GM19351 (cell line): ENCODE measurements around the gene ZSCAN10.
"Not testable (repeated sequence)": the region's sequence is repeated elsewhere in the genome, so short reads cannot be mapped to it uniquely, and the experiment has no call there.

Source experiments
- ATAC-seq: cut with Tn5 transposase; IDR thresholded peaks from one replicate; pipeline ENCODE4 v1.9.1; 2021; ENCODE audit warnings: mild to moderate bottlenecking, moderate library complexity; ENCODE audit not compliant: unreplicated experiment

The ZSCAN10 gene

DNA sequence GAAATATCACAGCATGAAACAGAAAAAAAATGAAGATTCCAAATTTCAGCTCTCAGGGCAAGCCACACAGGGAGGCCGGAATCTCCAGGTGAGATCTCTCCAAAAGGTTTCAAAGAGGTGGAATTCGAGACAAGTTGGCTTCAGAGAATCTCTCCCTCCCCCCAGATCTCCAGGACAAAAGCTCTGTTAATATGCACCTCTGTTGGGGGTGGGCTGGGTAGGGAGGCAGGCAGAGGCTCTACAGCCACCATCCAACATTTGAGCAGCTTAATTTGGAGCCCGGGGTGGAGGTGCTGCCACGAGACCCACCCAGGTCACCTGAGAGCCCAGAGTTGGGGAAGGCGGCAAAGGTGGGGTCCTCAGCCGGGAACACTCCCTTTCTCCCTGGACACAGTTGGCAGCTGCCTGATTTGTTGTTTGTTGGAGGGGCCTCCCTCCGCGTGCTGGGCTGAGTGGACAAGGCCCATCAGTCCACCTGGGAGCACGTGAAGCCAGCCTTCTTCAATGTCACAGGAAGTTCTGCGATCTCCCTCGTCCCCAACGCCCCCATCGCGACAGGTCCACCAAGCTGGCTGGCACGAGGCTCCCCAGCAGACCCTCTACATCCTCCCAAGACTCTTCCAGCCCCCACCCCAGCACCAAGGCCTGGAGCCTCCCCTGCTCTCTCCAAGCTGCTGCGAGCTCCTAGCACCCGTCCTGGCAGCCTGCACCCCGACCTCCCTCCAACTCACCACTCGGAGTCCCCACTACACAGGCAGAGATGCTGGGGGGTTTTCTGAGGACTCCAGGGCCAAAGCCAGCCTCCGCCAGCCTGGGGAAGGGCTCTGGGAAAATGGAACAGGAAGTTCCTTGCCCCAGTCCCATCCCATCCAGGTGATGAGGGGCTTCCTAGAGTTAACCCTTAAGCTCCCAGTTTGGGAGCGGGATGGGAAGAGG is at the start of gene ZSCAN10:
Gene ZSCAN10 (minus strand): TSS at position 836 of the 936 bp plus-strand sequence. CDS start 6,357 bp downstream, outside the sequence.
- no peak for ATAC-seq

DNA sequence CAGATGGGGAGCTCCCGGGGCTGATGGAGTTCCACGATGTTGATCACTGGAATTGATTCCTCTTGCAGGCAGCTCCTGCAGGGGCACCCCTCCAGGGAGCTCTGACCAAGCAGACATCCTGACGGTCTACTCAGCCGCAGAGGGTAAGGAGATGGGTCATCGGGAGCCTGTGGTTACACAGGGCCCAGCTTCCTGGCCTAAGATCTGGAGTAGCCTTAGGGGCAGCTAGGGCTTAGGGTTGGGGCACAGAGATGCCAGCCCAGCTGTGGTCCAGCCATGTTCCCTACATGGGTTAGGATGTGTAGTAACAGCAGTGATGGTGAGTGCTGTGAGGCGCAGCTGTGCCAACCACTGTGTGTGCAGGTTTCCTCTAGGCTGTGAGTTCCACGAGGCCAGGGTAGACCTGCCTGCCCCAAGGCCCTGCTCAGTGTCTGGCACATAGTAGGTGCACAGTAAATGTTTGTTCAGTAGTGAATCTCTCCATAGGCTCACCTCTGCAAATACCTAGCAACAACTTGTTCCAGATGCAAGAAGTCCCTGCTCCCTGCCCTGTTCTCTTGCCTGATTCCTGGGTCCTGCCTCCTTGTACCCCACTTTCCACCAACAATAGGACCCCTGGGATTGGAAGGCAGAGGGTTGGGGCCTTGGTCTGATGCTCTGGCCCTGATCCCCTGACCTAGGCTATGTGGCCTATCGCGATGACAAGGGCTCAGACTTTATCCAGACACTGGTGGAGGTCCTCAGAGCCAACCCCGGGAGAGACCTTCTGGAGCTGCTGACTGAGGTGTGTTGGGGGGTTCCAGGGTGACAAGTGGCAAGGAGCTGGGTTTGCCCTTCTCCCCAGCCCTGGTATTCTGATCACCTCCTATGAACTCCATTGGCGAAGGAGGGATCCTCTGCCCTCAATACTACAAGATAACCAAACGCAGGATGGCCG is 49.4 kb upstream of the ZSCAN10 start:
- no peak for ATAC-seq

DNA sequence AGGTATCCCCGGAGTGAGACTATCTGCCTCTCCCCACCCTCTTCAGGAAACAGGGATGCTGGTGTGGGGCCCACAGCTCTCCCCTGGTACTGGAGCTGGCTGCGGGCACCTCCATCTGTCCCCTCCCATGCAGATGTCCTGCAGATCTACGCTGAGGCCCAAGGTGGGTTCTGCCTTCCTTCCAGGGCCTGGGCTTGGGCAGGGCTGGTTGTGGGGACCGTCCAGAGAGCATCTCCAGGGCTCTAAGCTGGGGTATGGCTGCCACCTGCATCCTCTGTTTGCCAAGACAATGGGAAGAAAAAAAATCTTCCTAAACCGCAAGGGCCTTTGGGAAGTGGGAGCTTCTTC is 48.6 kb upstream of the ZSCAN10 start:
- no peak for ATAC-seq

DNA sequence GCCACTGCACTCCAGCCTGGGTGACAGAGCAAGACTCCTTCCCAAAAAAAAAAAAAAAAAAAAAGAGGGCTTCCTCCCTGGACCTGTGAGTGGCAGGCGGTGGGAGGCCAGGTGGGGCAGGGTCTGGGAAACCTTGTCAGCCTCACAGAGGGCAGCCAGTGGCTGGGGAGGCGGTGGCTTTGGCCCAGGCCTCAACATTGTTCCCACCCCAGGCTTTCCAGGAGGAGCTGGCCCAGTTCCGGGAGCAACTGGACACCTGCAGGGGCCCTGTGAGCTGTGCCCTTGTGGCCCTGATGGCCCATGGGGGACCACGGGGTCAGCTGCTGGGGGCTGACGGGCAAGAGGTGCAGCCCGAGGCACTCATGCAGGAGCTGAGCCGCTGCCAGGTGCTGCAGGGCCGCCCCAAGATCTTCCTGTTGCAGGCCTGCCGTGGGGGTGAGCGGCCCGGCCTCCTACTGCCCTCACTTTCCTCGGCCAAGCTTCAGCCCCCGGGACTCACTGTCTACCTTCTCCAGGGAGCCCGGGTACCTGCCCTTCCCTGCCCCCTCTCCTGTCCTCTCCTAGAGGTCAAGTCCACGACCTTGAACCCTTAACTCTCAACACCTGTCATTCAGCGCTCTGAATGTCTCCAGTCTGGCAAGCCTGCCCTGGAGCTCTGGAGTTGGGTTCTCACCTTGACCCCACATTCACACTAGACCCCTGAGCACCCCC is 48.1 kb upstream of the ZSCAN10 start:
- ATAC-seq = no peak

DNA sequence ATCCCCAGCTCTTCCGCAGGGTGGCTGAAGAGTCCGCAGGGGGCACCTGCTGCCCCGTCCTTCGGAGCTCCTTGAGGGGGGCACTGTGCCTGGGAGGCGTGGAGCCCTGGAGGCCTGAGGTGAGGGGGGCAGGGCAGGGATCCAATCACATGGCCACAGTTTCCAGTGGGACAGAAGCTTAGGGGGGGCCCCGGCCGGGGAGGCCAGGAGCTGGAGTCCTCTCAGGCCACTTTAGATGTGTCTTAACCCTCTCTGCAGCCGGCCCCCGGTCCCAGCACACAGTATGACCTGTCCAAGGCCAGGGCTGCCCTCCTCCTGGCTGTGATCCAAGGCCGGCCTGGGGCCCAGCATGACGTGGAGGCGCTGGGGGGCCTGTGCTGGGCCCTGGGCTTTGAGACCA is 46.6 kb upstream of the ZSCAN10 start:
- no peak for ATAC-seq

DNA sequence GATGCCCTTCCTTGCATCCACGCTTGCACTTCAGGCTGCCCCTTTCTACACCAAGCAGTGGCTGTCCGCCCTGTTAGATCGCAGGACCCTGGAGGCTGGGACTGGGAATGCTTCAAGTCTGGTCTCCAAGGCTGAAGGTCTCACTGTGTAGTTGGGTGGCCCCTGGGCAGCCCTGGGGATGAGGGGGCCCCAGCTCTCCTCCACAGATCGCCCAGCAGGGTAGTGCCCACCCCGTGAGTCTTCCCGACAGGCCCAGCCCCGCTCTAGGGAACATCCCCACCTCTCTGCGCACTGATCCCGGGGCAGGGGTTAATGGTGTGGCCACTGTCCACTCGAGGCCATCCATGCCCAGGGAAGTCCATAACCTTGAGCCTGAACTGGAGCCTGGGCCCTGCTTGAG is 46.1 kb upstream of the ZSCAN10 start:
- ATAC-seq = no peak

DNA sequence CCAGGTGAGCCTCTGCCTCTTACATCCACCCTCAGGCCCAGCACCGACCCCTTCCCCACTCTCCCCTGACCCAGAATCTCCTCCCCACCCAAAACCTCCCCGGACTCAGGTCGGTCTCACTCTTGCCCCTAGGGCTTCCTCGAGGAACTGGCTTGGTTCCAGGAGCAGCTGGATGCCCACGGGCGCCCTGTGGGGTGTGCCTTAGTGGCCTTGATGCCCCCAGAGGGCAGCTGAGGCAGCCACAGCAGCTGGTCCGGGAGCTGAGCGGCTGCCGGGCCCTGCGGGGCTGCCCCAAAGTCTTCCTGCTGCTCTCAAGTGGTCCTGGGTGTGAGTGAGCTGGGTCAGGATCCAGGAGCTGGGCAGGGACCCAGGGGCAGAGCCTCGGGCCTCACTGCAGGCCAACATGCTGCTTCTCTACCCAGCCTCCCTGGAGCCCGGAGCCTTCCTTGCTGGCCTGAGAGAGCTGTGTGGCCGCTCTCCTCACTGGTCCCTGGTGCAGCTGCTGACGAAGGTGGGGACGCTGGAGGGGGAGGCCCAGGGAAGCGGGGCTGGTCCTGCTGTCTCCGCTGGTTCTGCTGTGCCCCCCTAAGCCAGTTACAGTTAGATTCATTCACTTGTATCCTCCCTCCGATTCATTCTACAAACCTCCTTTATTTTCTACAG is 45.4 kb upstream of the ZSCAN10 start:
- no peak for ATAC-seq

DNA sequence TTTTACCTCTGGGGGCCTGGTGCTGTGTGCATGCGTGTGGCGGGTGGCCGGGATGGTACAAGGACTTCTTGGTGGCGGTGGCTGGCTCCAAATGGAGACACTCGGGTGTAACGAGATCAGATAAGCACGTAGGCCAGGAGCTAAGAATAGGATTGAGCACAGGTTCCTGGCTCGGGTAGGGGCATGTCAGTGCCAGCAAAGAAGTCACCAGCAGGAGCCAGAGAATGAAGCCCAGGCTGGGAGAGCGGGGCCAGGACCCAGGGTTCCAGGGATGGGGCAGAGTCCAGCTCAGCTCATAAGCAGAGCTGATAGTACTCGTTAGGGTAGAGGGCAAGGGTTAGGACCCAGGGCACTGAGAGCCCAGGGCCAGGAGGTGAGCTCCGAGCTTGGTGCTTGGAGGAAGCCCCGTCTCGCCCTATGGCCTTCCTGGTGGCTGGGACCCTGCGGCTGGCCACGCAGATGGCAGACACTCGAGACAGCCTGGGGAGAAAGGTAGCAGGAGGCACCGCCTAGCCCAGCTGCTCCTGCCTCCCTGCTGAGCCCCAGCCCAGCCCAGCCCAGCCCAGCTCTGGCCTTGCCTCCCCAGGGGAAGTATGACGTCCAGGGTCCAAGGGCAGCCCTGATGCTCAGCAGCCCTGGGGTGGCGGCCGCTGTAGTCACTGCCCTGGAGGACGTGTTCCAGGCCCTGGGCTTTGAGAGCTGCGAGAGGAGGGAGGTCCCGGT is 44.7 kb upstream of the ZSCAN10 start:
- no peak for ATAC-seq

DNA sequence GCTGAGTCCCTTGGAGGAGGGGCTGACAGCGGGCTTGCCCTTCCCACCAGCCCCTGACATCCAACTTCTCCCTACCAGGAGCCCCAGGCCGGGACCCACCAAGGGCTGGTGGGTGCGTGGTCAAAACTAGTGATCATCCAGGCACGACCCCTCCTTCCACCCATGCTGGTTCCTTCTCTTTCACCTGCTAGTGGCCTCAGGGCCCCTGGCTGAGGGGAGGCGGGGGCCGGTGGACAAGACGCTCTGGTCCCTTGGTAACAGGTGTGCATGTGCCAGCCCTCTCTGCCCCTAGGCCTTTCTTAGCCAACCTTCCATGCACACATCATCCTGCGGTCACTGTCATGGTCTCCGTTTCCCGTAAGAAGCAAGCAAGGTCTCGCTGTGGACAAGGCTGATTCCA is 44.1 kb upstream of the ZSCAN10 start:
- no peak for ATAC-seq

DNA sequence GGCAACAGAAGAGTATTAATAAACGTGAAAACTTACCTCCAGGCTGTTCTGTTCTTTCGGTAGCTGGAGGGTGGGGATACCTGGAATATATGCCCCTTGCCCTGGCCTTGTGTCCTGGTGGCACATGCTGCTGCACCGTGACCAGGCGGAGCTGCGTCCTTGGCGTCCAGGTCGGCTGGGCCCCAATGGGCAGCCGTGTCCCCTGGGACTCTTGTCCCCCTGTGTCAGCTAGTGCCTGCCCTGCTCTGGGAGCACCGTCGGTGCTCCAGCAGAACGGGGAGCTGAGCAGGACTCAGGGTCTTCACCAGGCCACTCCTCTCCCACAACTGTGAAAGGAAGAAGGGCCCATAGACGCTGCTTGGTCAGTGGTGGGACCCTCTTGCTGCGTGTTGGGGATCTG is 43.7 kb upstream of the ZSCAN10 start:
- no peak for ATAC-seq

DNA sequence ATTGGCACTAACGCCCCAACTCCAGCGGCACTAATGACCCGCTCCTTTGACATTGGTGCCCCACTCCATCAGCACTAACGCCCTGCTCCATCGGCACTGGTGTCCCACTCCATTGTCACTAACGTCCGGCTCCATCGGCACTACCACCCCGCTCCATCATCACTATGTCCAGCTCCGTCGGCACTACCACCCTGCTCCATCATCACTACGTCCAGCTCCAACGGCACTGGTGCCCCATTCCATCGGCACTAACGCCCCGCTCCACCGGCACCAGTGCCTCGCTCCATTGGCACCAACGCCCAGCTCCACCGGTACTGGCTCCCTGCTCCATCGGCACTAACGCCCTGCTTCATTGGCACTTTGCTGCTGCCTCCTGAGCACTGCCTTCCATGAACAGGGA is 43.2 kb upstream of the ZSCAN10 start:
- no peak for ATAC-seq

DNA sequence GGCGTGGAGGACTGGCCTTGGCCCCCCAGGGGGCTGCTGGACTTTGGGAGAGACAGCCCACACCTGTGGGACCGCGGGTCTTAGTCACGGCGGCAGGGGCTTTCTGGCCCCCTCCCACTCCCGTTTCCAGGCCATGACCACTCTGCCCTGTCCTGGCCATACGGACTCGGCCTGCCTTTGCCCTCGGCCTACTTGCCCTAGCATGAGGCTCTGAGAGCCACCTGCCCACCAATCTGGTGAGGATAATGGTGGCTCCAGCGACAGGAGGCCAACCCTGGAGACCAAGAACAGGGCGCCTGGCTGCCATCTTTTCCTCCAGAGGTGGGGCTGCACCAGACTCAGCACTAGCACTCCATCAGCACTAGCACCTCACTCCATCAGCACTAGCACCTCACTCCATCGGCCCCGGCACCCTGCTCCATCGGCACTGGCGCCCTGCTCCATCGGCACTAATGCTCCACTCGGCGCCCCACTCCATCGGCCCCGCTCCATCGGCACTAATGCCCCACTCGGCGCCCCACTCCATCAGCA is 42.8 kb upstream of the ZSCAN10 start:
- no peak for ATAC-seq

DNA sequence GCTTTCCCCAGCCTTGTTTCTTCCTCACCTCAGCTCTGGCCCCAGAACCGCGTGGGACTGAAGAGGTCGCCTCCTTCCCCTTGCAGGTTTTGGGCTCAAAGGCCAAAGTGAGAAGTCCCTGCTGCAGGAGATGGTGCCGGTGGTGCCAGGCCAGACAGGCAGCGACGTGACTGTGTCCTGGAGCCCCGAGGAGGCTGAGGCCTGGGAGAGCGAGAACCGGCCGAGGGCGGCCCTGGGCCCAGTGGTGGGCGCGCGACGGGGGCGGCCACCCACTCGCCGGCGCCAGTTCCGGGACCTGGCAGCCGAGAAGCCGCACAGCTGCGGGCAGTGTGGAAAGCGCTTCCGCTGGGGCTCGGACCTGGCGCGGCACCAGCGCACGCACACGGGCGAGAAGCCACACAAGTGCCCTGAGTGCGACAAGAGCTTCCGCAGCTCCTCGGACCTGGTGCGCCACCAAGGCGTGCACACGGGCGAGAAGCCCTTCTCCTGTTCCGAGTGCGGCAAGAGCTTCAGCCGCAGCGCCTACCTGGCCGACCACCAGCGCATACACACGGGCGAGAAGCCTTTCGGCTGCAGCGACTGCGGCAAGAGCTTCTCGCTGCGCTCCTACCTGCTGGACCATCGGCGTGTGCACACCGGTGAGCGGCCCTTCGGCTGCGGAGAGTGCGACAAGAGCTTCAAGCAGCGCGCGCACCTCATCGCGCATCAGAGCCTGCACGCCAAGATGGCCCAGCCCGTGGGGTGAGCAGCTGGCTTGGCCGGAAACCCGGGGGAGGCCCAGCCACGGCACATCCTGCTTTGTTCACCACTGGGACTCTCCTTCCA is 41.7 kb upstream of the ZSCAN10 start:
- no peak for ATAC-seq

DNA sequence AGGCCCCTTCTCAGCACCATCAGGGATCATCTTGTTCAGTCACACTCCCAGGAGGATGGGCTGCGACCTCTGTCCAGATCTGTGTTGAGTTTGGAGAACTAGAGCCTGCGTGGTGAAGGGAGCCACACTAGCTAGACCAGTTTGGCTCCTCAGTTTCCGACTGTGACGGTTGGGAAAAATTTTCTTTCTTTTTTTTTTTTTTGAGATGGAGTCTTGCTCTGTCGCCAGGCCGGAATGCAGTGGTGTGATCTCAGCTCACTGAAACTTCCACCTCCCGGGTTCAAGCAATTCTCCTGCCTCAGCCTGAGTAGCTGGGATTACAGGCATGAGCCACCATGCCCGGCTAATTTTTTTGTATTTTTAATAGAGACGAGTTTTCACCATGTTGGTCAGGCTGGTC is 40.5 kb upstream of the ZSCAN10 start:
- ATAC-seq = not testable (repeated sequence)

DNA sequence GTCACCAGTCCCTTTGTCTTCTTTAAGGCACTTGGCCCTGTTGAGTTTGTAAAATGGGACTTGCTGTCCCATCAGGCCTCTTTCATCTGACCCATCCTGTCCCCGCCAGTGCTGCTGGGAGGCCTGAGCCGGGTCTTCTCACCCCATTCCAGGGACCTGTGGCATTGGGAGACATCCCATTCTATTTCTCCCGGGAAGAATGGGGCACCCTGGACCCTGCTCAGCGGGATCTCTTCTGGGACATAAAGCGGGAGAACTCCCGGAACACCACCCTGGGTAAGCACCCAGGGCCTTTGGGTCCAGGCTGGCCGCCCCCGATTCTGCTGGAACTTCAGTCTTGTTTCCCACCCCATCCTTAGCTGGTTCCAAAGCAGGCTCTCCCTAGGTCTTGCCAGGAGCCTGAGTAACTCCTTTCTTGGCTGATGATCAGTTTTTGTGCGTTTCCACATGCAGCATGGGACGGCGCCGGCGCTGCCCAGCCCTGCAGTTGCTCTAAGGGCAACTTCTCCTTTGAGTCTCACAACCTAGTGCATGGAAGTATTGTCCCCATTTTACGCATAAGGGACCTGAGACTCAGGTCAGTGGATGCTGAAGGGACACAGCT is 39.8 kb upstream of the ZSCAN10 start:
- ATAC-seq = no peak

DNA sequence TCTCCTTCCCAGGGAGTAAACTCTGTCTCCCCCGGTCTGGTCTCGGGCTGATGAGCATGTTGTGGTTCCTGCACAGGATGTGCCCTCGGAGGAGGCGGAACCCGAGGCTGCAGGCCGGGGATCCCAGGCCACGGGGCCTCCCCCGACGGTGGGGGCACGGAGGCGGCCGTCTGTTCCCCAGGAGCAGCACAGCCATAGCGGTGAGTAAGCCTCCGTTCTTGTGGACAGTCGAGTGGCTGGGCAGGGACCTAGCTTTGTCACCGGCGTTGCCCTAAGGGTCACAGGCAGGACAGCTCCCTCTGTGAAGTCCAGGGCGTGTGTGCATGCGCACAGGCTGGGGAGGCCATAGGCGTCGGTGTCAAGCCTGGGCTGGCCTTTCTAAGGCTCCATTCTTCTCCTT is 39.2 kb upstream of the ZSCAN10 start:
- no peak for ATAC-seq

DNA sequence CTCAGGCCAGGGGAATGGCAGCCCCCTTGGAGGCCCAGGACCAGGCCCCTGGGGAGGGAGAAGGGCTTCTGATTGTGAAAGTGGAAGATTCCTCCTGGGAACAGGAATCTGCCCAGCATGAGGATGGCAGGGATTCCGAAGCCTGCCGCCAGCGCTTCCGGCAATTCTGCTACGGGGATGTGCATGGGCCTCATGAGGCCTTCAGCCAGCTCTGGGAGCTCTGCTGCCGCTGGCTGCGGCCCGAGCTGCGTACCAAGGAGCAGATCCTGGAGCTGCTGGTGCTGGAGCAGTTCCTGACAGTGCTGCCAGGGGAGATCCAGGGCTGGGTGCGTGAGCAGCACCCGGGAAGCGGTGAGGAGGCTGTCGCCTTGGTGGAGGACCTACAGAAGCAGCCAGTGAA is 38.2 kb upstream of the ZSCAN10 start:
- no peak for ATAC-seq

DNA sequence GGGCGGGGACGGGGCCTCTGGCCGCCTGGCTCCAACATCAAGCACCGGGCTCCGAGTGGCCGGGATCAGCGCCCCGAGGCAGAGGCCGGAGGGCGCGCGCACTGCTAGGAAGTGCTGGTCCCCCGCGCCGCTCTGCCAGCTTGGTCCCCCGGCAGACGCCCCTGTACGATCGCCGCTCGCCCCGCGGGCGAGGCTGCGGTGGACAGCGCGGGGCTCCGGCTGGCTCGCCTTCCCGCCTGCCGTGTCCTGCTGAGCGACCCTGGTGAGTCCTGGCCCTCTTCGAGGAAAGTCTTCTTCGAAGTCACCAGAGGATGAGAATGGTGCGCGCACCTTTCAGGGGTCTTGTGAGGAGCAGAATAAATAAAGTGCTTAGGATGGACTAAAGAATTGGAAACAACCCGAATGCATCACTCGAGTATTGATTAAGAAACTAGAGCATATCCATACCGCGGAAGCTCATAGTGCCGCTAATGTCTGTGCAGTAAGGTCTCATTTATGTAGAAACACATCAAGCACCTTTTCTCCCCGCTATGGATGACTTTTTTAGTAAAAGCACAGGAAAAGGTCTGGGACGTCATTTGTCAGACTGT is 36.1 kb upstream of the ZSCAN10 start:
- peak; percentile 13 for ATAC-seq
